MM.1S (cell line): ENCODE data around the gene LSAMP.

ENCODE experiments used
- EZH2 ChIP-seq: fragments of 300-600 bp; sonication (generic); optimal IDR thresholded peaks from 2 replicates; pipeline ENCODE3; 2017; ENCODE audit warnings: low read depth, mild to moderate bottlenecking, antibody characterized with exemption, low read length, mixed read lengths
- EZH2phosphoT487 ChIP-seq: fragments of 300-600 bp; sonication (generic); IDR thresholded peaks from 2 replicates; pipeline ENCODE4 v1.6.1; 2018; ENCODE audit warnings: antibody characterized with exemption, low read length
- TF ChIP-seq, protein P1 (sequence below): fragments of 300-600 bp; sonication (generic); IDR thresholded peaks from 2 replicates; pipeline ENCODE4 v1.5.1; 2016; ENCODE audit warnings: antibody characterized with exemption, low read length, mixed read lengths

GRCh38 chr3:116141724-116142123 lies 303.6 kb downstream of the LSAMP start:
- TF ChIP-seq, protein P1, sequence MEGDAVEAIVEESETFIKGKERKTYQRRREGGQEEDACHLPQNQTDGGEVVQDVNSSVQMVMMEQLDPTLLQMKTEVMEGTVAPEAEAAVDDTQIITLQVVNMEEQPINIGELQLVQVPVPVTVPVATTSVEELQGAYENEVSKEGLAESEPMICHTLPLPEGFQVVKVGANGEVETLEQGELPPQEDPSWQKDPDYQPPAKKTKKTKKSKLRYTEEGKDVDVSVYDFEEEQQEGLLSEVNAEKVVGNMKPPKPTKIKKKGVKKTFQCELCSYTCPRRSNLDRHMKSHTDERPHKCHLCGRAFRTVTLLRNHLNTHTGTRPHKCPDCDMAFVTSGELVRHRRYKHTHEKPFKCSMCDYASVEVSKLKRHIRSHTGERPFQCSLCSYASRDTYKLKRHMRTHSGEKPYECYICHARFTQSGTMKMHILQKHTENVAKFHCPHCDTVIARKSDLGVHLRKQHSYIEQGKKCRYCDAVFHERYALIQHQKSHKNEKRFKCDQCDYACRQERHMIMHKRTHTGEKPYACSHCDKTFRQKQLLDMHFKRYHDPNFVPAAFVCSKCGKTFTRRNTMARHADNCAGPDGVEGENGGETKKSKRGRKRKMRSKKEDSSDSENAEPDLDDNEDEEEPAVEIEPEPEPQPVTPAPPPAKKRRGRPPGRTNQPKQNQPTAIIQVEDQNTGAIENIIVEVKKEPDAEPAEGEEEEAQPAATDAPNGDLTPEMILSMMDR = no peak
- TF ChIP-seq EZH2 (no peak), EZH2phosphoT487 (no peak)
